ENCODE data around the gene CEBPG.

Gene CEBPG

DNA sequence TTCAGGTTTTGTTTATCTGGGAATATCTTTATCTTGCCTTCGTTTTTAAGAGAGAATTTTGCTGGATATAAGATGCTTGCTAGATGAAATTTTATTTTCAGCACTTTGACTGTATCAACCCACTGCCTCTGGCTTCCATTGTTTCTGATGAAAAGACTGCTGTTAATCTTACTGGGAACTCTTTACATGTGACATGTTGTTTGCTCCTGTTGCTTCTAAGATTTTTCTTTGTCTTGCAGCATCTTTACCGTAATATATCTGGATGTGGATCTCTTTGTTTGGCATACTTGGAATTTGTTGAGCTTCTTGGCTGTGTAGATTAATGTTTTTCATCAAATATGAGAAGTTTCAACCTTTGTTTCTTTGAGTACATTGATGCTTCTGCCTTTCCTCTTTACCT lies 18.0 kb upstream of the CEBPG start:
- no peak for DNase-seq

DNA sequence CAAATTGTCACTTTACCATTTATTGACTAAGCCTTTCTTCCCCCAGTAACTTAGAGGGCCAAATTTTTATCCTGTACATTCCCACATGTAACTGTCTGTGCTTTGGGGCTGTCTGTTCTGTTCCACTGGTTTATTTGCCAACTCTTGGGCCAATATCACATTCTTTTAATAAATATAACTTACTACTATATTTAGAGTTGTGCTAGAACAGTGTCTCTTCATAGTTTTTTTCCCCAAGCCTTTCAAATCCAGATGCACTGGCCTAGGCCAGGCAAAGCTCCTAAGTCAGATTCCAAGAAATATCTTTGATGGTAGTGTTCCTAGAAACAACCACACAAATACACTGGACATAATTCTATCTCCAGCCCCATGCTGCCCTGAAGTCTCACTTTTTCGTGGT lies 16.0 kb upstream of the CEBPG start:
- no peak for DNase-seq

DNA sequence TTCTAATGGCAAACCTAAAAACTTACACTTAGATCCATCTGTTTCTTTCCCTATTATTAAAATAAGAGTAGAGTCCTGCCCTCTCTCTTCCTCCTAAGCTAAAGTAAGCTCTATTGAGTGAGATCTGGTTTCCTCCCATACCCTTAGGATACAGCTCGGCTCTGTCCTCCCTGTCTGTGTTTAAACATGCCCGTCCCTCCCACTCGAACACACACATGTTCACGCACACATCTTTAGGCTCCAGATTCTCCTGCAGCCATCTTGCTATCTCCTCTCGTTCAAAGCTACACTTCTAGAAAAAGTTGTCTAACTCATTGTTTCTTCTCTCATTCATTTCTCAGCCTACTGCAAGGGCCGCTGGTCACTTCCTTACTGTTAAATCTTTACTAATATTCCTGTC lies 15.1 kb upstream of the CEBPG start:
- DNase-seq = no peak

DNA sequence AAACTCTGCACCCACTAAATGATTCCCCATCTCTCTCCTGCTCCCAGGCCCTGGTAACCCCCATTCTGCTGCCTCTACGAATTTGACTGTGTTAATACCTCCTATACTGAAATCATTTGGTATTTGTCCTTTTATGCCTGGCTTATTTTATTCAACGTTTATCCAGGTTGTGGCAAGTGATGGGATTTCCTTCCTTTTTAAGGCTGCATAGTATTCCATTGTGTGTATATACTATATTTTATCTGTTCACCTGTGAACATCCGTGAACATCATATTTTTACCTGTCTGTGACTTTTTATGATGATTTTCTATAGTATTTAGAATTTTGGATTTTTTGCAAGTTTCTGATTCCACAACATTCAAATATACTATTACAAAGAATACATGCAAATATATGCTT lies 13.9 kb upstream of the CEBPG start:
- DNase-seq = no peak

DNA sequence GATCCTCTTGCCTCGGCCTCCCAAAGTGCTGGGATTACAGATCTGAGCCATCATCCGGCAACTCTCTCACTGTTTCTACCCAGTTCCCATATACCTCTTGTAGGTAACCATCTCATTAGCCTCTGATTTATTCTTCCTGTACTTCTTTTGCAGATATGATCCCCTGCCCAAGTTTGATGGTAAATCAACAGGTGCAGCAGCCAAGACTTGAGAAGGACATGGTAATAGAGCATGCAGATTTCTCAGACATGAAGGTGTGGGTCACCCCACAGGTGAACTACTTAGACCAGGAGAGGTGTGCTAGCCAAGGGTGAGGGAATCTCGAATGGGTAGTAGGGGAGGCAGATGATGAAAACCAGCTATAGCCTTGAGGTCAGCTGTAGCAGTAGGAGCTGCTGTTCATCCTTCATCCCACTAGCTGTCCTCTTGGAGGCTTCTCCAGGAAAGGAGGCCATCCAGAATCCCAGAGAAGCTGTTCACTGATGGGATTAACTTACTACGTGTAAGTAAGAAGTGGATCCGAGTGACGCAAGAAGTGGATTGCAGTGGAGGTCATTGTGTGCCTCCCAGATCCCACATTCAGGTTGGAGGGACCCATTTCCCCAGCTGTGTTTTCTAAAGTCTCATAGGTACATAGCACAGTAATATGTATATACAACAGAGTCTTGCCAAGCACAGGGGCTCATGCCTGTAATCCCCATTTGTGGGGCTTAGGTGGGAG lies 10.8 kb upstream of the CEBPG start:
- no peak for DNase-seq

DNA sequence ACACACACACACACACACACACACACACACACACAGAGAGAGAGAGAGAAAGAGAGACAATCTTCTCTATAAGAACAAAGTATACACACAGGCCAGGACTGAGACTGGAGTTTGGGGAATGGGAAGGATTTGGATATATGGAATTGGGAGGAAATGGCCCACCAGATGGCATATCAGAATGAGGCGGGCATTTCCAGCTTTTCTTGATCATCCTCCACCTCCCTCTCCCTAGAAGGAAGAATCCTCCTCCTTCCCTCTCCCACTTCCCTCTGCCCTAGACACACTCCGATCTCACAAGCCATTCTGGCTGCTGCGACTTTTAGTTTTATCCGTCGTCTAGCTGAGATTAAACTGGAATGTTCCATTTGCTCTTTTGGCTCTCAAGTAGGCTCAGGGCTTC lies 10.0 kb upstream of the CEBPG start:
- DNase-seq = no peak

DNA sequence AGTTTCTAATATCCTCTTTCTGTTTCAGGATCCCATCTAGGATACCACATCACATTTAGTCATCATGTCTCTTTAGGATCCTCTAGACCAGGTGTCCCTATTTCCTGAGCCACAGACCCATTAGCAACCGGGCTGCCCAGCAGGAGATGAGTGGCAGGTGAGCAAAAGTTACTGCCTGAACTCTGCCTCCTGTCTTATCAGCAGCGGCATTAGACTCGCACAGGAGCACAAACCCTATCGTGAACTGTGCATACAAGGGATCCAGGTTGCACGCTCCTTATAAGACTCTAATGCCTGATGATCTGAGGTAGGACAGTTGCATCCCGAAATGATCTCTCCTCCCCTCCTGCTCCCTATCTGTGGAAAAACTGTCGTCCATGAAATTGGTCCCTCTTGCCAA lies 7.8 kb upstream of the CEBPG start:
- DNase-seq = no peak

DNA sequence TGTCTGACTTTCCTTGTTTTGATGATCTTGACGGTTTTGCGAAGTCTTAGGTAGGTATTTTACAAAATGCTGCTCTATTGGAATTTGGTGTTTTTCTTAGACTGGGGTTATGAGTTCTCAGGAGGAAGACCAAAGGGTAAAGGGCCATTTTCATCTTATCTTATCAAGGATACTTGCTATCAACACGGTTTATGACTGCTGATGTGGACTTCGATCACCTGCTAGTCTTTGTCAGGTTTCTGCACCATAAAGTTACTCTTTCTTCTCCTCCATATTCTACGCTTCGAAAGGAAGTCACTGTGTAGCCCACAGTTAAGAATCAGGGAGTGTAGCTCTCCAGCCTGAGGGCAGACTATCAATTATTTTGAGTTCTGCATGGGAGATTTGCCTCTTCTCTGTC lies 7.4 kb upstream of the CEBPG start:
- DNase-seq = no peak

DNA sequence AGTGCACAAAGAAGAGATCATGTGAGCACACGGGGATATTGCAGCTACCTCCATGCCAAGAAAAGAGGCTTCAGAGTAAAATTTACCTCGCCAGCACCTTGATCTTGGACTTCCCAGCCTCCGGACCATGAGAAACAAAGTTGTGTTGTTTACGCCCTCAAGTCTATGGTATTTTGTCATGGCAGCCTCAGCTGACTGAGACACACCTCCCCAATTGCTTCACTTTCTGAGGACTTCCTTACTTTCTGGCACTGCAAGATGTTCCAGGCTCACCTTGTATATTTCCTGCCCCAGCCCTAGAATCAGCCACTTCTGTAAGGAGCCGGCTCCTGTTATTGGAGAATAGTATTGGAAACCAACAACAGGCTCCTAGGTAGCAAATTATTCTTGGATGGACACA lies 6.6 kb upstream of the CEBPG start:
- no peak for DNase-seq

DNA sequence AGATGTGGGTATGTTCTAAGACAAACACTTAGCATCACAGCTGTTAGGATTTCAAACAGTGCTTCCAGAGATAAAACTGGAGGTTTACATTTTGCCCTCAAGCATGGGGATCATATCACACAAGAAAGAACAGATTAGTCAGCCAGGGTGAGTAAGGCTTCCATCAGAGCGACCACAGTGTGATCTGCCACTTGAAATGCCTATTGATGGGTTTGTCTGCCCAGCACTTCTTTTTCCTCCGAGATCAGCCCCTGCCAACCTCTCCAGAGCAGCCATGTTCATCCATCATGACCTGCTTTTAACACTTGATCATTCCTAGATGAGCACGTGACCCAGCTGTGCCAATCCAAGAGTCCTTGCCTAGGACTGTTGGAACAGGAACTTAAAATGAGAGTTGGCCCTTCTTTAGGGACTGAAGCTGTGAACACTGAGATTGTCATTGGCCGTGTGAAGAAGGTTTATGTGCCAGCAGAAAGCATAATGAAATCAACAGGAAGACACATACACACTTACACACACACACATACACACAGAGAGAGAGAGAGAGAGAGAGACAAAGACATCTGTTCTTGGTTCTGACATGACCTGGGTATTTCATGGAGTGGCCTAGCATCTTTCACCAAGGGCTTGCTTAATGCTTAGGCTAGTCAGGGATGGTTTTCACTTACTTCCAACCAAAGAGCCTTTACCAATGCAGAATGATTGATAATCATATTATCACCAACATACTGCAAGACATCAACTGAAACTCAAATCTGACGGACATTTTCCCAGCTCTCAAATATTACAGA lies 5.2 kb upstream of the CEBPG start:
- DNase-seq = peak; percentile 35

DNA sequence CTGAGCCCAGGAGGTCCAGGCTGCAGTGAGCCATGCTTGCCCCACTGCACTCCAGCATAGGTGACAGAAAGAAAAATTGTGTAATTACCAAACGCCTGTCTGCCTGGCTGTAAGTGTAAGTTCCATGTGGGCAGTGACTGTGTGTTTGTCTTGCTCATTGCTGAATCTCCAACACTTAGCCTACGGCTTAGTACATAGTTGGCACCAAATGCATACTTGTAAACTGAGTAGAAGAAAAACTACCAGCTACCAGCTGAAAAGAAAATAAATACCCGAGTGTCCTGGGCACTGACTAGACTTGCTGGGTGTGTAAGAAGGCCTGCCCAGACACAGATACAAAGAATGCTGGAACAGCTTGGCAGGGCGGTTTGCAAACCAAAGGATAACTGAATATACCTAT lies 2.7 kb upstream of the CEBPG start:
- no peak for DNase-seq

DNA sequence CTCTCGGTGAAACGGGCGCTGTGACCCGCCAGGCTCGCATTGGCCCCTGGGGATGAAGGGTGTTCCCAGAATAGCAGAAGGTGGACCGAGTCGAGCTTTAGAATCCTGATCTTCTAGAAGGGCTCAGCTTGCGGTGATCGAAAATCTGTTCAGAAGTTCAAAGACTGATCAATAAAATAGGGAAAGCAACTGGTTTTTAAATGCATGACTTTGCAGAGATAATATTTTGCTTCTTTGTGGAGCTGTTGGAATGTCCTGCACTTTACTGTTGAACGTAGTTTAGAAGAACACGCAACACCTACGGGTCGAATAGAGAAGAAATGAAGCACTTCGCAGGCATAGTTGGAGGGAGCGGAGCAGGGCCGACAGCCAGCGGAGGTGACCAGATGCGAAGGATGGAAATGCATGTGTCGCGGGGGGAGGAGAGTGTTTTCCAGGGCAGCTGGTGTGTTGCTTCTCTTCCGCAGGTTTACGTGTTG lies 766 bp downstream of the CEBPG start:
- DNase-seq = peak; percentile 34

DNA sequence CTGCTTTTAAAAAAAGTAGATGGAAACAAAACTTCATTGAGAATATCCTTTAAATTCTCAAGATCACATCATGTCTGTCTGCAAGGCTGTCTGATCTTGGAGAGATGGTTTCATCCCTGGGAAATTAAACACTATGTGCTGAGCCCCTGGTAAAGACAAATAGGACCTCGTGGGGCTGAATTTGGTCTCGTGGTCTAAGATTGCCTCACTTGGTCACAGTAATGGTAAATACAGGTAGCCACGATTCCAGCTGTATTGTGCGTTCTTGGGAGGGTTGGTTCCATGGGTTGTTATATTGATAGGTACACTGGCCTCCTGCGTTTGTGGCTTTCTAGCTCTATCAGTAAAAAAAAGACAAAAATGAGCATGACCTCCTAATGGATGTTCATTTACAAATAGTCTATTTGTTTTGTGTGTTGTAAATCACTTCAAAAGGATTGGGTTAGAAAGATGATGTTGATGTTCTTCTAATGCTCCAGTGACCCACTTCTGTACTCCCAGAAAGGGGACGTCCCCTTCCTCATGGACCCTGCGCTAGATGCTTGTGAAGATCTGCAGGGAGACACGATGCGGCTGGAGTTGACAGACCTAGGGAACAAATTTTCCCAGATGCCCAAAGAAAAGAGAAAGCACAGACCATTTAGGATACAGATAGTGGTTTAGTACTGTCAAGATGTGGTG lies 1.8 kb downstream of the CEBPG start:
- no peak for DNase-seq

DNA sequence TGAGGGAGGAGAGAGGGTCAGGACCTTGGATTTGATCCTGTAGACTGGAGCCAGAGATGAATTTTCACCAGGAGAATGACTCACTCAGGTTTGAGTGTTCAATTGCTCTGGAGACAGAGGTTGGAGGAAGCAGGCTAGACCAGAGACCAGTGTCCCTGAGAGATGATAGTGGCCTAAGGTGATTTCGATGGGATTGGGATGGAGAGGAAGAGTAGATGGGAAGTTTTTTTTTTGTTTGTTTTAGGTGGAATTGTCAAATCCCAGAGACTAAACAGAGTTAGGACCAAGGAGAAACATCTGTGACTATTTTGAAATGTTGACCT lies 2.3 kb downstream of the CEBPG start:
- DNase-seq = peak; percentile 50

DNA sequence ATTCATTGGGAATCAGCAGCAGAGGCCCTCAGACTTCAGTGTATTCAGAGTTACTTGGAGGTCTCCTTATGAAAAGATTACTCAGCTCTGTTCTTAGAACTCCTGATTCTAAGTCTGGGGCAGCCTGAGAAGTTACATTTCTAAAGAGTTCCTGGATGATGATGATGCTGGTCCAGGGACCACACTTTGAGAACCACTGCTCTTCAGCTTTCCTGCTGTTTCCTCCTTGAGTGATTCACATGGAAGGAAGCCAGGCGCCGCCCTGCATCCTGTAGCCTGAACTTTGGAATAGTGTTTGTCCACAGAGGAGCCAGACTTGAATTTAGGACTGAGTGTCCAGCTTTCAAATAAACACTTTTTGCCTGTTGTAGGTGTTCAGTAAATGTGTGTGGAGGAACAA lies 2.9 kb downstream of the CEBPG start:
- peak; percentile 92 for DNase-seq

DNA sequence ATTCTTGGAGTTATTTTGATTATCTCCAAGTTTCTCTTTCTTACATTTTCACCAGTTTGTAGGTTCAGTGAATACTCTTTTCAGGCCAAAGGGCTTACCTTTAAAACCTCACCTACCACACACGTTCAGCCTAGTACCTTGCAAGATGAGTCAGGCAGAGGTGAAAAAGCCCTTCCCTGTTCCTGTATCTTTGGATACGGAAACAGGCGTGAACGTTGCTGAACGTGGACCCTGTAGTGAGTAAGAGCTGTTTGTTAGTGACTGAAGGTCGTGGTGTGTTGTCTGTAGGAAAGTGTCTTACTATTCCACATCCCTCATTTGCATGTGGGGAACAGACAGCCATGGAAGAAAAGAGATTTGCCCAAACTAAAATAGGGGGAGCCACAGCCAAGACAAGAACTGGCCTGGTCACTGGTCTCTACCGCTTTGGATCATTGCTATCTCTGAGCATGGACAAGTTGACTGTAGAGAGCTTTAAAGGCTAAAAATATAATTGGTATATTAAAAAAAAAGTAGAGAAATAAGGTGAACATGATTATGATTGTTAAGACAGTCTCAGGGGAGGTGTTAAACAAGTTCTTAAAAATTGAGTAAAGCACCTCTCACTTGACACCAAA lies 3.5 kb downstream of the CEBPG start:
- no peak for DNase-seq

DNA sequence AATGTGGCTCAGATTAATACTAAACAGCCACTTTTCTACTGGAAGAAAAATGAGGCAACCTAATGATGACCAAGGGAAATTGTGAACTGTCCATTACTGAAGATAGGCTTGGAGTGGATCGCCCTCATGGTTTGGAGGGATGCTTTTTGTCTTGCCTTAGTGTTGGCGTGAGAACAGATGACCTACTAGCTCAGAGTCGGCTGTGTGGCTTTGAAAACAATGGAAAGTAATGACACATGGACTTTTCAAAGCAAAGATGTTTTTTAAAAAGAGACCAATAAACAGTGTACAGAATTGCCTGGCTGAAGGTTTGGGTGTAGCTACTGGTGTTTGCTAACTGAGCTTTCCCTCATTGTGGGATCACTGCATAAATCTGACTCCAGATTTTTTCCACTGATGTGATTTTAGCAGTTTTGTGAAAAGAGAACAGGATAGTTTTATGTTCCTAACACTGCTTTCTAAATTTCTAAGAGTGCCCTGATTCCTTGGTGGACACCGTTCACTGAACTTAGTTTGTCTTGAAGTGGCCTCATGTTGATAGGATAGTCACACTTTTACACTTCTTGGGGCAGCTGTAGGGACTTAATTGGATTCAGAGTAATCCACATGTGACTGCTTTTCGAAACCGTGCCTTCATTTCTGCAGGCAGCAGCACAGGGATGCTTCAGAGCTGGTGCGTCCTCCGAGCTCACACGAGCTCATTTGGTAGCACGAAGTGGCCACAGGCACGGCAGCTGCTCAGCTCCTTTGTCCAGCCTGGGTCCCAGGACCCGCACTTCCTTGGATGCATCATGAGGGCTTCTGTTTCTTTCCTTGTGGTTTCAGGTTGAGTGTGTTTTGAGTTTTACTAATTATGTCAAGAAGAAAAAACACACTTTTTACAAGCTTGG lies 4.3 kb downstream of the CEBPG start:
- no peak for DNase-seq

DNA sequence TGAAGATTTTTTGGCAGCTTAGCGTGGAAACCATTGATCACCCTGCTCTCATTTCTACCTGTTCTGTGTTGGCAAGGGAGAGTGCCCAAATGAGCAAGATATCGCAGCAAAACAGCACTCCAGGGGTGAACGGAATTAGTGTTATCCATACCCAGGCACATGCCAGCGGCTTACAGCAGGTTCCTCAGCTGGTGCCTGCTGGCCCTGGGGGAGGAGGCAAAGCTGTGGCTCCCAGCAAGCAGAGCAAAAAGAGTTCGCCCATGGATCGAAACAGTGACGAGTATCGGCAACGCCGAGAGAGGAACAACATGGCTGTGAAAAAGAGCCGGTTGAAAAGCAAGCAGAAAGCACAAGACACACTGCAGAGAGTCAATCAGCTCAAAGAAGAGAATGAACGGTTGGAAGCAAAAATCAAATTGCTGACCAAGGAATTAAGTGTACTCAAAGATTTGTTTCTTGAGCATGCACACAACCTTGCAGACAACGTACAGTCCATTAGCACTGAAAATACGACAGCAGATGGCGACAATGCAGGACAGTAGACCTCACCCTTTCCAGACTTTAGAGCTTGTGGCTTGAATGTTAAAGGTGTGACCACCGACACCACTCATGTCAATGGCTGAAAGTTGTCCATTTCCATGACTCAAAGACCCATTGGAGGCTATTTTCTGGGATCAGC lies 5.8 kb downstream of the CEBPG start:
- DNase-seq = no peak

DNA sequence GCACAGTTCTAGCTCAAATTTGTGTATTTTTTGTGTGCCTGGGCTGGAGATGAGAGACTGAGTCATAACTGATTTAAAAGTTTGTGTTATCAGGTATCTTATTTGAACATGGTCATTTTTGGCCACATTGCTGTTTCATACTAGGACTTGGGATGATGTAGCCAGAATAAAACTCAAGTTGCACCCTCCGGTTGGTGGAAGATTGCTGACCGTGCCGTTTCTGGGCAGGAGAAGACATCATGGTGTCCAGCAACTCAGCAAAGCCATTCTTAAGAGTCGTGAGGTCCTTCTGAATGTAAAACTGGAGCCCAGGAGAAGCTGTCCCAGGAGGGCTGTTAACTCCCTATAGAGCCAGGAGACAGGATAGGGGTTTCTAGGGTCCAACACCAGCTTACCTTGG lies 7.6 kb downstream of the CEBPG start:
- DNase-seq = no peak

DNA sequence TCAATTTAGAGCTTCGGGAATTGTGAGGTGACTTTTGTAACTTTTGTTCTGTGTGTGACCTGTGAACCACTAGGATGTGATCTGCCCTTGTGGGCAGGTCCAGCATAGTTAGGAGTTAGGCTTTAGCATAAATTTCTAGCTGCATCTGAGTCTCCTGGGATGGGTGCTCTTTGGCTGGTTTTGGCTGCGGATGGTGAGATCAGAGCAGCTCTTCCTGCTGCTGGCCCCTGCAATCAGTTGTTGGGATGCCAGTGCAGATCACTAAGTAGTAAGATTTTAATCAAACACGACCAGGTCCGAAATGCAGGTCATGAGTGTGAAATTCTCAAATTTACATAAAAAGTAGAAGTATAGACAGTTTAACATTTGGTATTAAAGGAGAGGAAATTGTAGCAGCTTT lies 8.5 kb downstream of the CEBPG start:
- no peak for DNase-seq

DNA sequence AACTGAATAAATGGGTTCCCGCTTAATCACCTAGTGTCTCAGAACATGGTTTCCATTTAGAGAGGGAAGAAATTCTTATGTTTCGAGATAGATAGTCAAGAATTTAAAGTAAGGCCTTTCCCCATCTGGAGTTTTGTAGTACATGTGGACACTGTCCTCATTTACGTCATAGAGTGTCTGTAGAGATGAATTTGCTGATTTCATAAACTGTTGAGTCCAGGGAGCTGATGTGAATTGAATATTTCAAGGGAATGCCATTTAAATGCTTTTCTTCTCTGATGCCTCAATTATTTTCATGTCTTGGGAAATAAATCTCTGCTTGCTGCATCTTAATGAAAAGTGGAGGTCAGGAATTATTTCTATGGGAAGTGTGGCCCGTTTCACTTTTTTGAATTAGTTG lies 9.5 kb downstream of the CEBPG start:
- DNase-seq = no peak

DNA sequence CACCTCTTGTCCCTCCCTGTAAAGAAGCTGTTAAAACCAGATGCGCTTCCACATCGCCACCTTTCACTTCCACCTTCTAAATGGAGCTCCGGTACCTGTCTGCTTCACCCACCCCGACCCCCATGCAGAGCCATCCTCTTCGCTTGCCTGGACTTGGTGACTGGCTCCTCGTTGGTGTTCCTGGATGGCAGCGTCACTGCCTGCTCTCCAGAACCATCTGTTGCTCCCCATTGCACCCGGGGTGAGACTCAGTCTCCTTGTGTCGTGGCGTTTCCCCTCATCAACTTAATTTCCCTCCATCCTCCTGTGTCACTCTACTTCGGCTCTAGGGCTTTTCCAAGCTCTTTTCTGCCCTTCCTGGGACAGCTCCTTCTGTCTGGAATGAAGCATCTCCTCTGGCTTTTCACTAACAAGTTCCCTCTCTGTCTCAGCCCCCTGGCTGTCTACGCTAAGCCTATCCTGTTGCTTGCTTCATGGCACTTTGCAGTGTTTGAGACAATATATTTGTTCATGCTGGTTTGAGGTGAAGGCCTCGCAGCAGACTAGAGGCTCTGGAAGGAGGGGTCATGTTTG lies 10.3 kb downstream of the CEBPG start:
- DNase-seq = no peak

Measured in fibroblast of skin of right biceps (primary cell).